ENCODE results near the gene DGAT2.

DNA sequence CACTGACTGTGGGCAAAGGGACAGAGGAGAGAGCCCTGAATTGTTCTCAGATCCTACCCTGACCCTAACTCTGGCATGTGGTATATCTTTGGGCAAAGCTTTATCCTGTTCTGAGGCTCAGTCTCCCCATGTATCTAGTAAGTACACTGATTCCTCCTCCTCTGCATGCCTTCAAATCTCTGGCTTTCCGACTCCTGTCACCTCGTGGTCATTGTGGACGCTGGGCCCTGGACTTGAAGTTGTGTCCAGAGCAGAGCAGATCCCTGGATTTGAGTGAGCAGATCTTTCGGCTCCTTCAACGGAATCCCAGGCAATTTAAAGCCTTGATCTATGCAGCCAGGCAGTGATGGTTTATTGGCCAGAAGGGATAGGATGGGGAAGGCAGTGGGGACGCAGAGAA is 47.9 kb upstream of the DGAT2 start:
- TF ChIP-seq, protein P1, sequence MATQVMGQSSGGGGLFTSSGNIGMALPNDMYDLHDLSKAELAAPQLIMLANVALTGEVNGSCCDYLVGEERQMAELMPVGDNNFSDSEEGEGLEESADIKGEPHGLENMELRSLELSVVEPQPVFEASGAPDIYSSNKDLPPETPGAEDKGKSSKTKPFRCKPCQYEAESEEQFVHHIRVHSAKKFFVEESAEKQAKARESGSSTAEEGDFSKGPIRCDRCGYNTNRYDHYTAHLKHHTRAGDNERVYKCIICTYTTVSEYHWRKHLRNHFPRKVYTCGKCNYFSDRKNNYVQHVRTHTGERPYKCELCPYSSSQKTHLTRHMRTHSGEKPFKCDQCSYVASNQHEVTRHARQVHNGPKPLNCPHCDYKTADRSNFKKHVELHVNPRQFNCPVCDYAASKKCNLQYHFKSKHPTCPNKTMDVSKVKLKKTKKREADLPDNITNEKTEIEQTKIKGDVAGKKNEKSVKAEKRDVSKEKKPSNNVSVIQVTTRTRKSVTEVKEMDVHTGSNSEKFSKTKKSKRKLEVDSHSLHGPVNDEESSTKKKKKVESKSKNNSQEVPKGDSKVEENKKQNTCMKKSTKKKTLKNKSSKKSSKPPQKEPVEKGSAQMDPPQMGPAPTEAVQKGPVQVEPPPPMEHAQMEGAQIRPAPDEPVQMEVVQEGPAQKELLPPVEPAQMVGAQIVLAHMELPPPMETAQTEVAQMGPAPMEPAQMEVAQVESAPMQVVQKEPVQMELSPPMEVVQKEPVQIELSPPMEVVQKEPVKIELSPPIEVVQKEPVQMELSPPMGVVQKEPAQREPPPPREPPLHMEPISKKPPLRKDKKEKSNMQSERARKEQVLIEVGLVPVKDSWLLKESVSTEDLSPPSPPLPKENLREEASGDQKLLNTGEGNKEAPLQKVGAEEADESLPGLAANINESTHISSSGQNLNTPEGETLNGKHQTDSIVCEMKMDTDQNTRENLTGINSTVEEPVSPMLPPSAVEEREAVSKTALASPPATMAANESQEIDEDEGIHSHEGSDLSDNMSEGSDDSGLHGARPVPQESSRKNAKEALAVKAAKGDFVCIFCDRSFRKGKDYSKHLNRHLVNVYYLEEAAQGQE (IDR thresholded peaks at IDR 0.05; ENCODE audit: insufficient replicate concordance, low read depth): no peak
- TF ChIP-seq, protein P2, sequence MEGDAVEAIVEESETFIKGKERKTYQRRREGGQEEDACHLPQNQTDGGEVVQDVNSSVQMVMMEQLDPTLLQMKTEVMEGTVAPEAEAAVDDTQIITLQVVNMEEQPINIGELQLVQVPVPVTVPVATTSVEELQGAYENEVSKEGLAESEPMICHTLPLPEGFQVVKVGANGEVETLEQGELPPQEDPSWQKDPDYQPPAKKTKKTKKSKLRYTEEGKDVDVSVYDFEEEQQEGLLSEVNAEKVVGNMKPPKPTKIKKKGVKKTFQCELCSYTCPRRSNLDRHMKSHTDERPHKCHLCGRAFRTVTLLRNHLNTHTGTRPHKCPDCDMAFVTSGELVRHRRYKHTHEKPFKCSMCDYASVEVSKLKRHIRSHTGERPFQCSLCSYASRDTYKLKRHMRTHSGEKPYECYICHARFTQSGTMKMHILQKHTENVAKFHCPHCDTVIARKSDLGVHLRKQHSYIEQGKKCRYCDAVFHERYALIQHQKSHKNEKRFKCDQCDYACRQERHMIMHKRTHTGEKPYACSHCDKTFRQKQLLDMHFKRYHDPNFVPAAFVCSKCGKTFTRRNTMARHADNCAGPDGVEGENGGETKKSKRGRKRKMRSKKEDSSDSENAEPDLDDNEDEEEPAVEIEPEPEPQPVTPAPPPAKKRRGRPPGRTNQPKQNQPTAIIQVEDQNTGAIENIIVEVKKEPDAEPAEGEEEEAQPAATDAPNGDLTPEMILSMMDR (IDR thresholded peaks at IDR 0.05; ENCODE audit: insufficient read depth, low read length): no peak
- no peak for TF ChIP-seq GABPA (IDR thresholded peaks at IDR 0.05; ENCODE audit: low read depth)
- TF ChIP-seq POLR2AphosphoS5 (IDR thresholded peaks at IDR 0.05; ENCODE audit: low read depth): no peak

Data from HL-60 (cell line).